ENCODE measurements around the gene CNTNAP2. TPM values are rescaled to one million over a fixed set of nuclear protein-coding genes. Genes with fewer than 3 reads are reported as not detected.

CNTNAP2 gene
- total and polyA plus RNA-seq, 9 of the 15 experiments (the other 6 are each of a cell fraction or from before 2014, with no cell fraction given) = 0.04 to 0.62 (median 0.09) TPM; not detected in 4

DNA sequence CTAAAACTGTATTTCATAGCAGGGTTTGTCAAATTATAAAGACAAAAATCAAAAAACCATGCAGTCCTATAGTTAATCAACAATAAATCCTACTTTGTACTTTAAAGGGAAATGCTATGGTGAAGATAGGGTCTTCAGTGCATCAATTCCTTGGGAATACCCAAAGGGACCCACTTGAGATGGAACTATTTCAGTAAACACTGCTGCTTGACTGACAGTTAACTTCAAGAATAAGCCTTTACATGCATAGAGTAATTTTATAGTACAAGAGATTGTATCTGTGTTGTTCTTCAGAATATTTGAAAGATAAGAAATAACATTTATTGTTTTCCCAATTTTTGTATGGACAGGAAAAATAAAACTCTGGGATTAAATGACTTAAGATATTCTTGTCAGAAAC lies 1179.6 kb downstream of the CNTNAP2 start:
- H3K27ac ChIP-seq (ENCODE audit: extremely low read depth, low read depth, low read length) = no peak overlapping the region
- ATAC-seq (no peak), DNase-seq (ENCODE audit: extremely low read depth in 1 of 4, low spot score in 3 of 4) (no peak), FAIRE-seq (no peak)
- POLR2A ChIA-PET = no interaction called here
- H4K20me1 ChIP-seq (replicated peaks; ENCODE audit: control insufficient read depth, insufficient read depth, low read length) = no peaks in the 10 kb centered on the region
- no peaks in the 10 kb centered on the region for H3K27me3 ChIP-seq (ENCODE audit: control insufficient read depth in 2 of 2, insufficient read depth in 2 of 2, low read length in 2 of 2)
- H3K9me1 ChIP-seq (ENCODE audit: control insufficient read depth, insufficient read depth, low read length) = no peaks in the 10 kb centered on the region
- no peaks in the 10 kb centered on the region for H3K79me2 ChIP-seq (ENCODE audit: control insufficient read depth, insufficient read depth, low read length)
- no peak overlapping the region for H3K4me2 ChIP-seq (ENCODE audit: insufficient read depth, low read length)
- H3K4me1 ChIP-seq (replicated peaks in 1 of 2; ENCODE audit: control insufficient read depth in 2 of 2, insufficient read depth in 2 of 2, low read length in 2 of 2) = no peaks in the 10 kb centered on the region
- H3K36me3 ChIP-seq (ENCODE audit: control insufficient read depth, insufficient read depth, low read length) = no peaks in the 10 kb centered on the region
- H3K4me3 ChIP-seq = no peak overlapping the region
- no peak overlapping the region for H3K9ac ChIP-seq (ENCODE audit: insufficient read depth in 1 of 2, low read depth in 2 of 2, low read length in 2 of 2)
- in situ Hi-C loops (cut with MboI) (no loop called here), intact Hi-C loops (cut with micrococcal nuclease) (no loop called here)
- H2AFZ ChIP-seq (ENCODE audit: low read depth, low read length) = no peak overlapping the region
- BruUV-seq (replicated peaks) = no TSS peak
- CTCF ChIA-PET (ENCODE audit: low intra/inter-chr PET ratio) = no interaction called here
- no peaks in the 10 kb centered on the region for H3K9me3 ChIP-seq (replicated peaks; ENCODE audit: control insufficient read depth, insufficient read depth, low read depth, low read length)
- TF ChIP-seq ZNF165 (CRISPR knock-in tag; IDR thresholded peaks at IDR 0.05; ENCODE audit: borderline replicate concordance) = no peak
- no peak for TF ChIP-seq ZBTB40 (IDR thresholded peaks at IDR 0.05)
- no peak for TF ChIP-seq ZBTB40 (CRISPR knock-in tag; IDR thresholded peaks at IDR 0.05)
- TF ChIP-seq KDM5B (IDR thresholded peaks at IDR 0.05; ENCODE audit: insufficient replicate concordance, low read depth, low read length) = no peak
- TF ChIP-seq NELFE (IDR thresholded peaks at IDR 0.05; ENCODE audit: insufficient read depth, insufficient read length) = no peak
- TF ChIP-seq ETV5 (CRISPR knock-in tag; IDR thresholded peaks at IDR 0.05; ENCODE audit: low read depth) = no peak
- TF ChIP-seq ZNF668 (CRISPR knock-in tag; IDR thresholded peaks at IDR 0.05) = no peak
- TF ChIP-seq, protein P1, sequence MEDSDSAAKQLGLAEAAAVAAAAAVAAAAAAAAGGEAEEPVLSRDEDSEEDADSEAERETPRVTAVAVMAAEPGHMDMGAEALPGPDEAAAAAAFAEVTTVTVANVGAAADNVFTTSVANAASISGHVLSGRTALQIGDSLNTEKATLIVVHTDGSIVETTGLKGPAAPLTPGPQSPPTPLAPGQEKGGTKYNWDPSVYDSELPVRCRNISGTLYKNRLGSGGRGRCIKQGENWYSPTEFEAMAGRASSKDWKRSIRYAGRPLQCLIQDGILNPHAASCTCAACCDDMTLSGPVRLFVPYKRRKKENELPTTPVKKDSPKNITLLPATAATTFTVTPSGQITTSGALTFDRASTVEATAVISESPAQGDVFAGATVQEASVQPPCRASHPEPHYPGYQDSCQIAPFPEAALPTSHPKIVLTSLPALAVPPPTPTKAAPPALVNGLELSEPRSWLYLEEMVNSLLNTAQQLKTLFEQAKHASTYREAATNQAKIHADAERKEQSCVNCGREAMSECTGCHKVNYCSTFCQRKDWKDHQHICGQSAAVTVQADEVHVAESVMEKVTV (CRISPR knock-in tag; IDR thresholded peaks at IDR 0.05) = no peak
- TF ChIP-seq JUN (IDR thresholded peaks at IDR 0.05; ENCODE audit: borderline replicate concordance, low read depth, low read length) = no peak
- no peak for TF ChIP-seq JUN (CRISPR knock-in tag; IDR thresholded peaks at IDR 0.05; ENCODE audit: borderline replicate concordance)
- TF ChIP-seq ARID2 (IDR thresholded peaks at IDR 0.05) = no peak
- TF ChIP-seq ZNF263 (CRISPR knock-in tag; IDR thresholded peaks at IDR 0.05; ENCODE audit: borderline replicate concordance) = no peak
- no peak for TF ChIP-seq ADNP (tag; IDR thresholded peaks at IDR 0.05)
